Ishikawa (cell line): ENCODE results near the gene HOATZ.

Experiments used
- CEBPB ChIP-seq: IDR thresholded peaks from 2 replicates; pipeline ENCODE4 v1.6.1; 2012
- CREB1 ChIP-seq: IDR thresholded peaks from 2 replicates; pipeline ENCODE4 v1.6.1; 2012; ENCODE audit warnings: low read depth
- EGR1 ChIP-seq: IDR thresholded peaks from 2 replicates; pipeline ENCODE4 v1.6.1; 2012
- EP300 ChIP-seq: IDR thresholded peaks from 2 replicates; pipeline ENCODE4 v1.6.1; 2012; ENCODE audit warnings: borderline replicate concordance
- FOXM1 ChIP-seq: IDR thresholded peaks from 2 replicates; pipeline ENCODE4 v1.6.1; 2012; ENCODE audit warnings: low read depth, borderline replicate concordance
- MAX ChIP-seq: IDR thresholded peaks from 2 replicates; pipeline ENCODE4 v1.6.1; 2012
- NFIC ChIP-seq: IDR thresholded peaks from 2 replicates; pipeline ENCODE4 v1.6.1; 2012
- RAD21 ChIP-seq: IDR thresholded peaks from 2 replicates; pipeline ENCODE4 v1.6.1; 2012; ENCODE audit warnings: low read depth
- REST ChIP-seq: IDR thresholded peaks from 2 replicates; pipeline ENCODE4 v1.6.1; 2012; ENCODE audit warnings: low read depth, mild to moderate bottlenecking
- TAF1 ChIP-seq: IDR thresholded peaks from 2 replicates; pipeline ENCODE4 v1.6.1; 2012; ENCODE audit warnings: low read depth, mild to moderate bottlenecking
- TCF12 ChIP-seq: IDR thresholded peaks from 2 replicates; pipeline ENCODE4 v1.6.1; 2012; ENCODE audit warnings: low read depth
- TEAD4 ChIP-seq: IDR thresholded peaks from 2 replicates; pipeline ENCODE4 v1.6.1; 2012
- USF1 ChIP-seq: IDR thresholded peaks from 2 replicates; pipeline ENCODE4 v1.6.1; 2012
- YY1 ChIP-seq: IDR thresholded peaks from 2 replicates; pipeline ENCODE4 v1.6.1; 2012; ENCODE audit warnings: low read depth
- ZBTB7A ChIP-seq: IDR thresholded peaks from 2 replicates; pipeline ENCODE4 v1.6.1; 2012; ENCODE audit warnings: low read depth

HOATZ gene

GRCh38 chr11:111541254-111542061 is 26.9 kb downstream of the HOATZ start:
- no peak for TF ChIP-seq ZBTB7A
- no peak for TF ChIP-seq USF1
- no peak for TF ChIP-seq RAD21
- no peak for TF ChIP-seq TAF1
- TF ChIP-seq CREB1 = no peak
- TF ChIP-seq FOXM1 = no peak
- TF ChIP-seq REST = no peak
- TF ChIP-seq CEBPB = no peak
- TF ChIP-seq EGR1 = no peak
- no peak for TF ChIP-seq EP300
- TF ChIP-seq TCF12 = no peak
- TF ChIP-seq NFIC = no peak

- TF ChIP-seq MAX = no peak
- TF ChIP-seq EGR1 = no peak
- TF ChIP-seq CREB1 = no peak
- TF ChIP-seq TCF12 = no peak
- TF ChIP-seq USF1 = no peak
Measured at GRCh38 chr11:111542606-111543275, 28.2 kb downstream of the HOATZ start.

GRCh38 chr11:111548525-111548924 is 33.9 kb downstream of the HOATZ start:
- TF ChIP-seq TEAD4 (no peak), CEBPB (no peak), FOXM1 (no peak), YY1 (no peak), TAF1 (no peak), EP300 (no peak), CREB1 (no peak), EGR1 (no peak)

- TF ChIP-seq ZBTB7A (no peak), EGR1 (no peak), TEAD4 (no peak), USF1 (no peak), REST (no peak), CREB1 (no peak)
Measured at GRCh38 chr11:111549196-111549868, 34.8 kb downstream of the HOATZ start.

GRCh38 chr11:111549869-111550203 is 35.3 kb downstream of the HOATZ start:
- TF ChIP-seq RAD21 = no peak
- no peak for TF ChIP-seq MAX
- no peak for TF ChIP-seq USF1
- TF ChIP-seq TAF1 = no peak
- no peak for TF ChIP-seq REST
- TF ChIP-seq EP300 = no peak
- TF ChIP-seq CEBPB = no peak
- no peak for TF ChIP-seq TEAD4
- TF ChIP-seq EGR1 = no peak
- TF ChIP-seq NFIC = no peak
- no peak for TF ChIP-seq YY1
- no peak for TF ChIP-seq FOXM1
- no peak for TF ChIP-seq TCF12
- no peak for TF ChIP-seq CREB1
- no peak for TF ChIP-seq ZBTB7A
